ENCODE data around the gene PRORP.
"Not testable (repeated sequence)": the region's sequence is repeated elsewhere in the genome, so short reads cannot be mapped to it uniquely, and the experiment has no call there.

The PRORP gene

GRCh38 chr14:35121887-35122695 is at the start of gene PRORP, which contains the start of gene PPP2R3C:
TSS of gene PRORP (plus strand) at chr14:35122552. CDS start at chr14:35123246, 694 bp downstream.
TSS of gene PPP2R3C (minus strand) at chr14:35121990. CDS start at chr14:35121959, 31 bp downstream.
- peak; percentile 100 for DNase-seq

DNA sequence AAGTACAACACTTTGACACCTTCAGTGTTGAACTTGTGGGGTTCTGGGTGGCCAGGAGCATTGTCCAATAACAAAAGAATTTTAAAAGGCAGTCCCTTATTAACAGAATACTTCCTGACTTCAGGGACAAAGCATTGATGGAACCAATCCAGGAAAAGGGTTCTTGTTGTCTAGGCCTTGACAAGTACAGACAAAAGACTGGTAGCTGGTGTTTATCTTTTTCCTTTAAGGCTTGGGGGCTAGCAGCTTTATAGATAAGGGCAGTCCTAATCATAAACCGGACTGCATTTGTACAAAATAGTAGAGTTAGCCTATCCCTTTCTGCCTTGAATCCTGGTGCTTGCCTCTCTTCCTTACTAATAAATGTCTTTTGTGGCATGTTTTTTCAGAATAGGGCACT is 48.9 kb upstream of the PRORP start:
- DNase-seq, result no peak

DNA sequence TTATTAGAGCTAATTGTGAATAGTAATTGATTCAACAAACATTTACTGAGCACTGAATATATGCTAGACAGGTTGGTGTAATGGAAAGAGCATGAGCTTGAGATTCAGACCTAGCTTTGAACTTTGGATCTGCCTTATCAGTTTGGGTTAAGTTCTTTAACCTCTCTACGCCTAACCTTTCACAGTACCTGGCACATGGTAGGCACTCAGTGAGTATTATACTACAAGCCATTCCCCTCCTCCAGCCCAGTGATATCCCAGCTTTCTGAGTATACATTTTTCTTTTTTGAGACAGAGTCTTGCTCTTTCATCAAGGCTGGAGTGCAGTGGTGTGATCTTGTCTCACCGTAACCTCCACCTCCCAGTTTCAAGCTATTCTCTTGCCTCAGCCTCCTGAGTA is 44.3 kb upstream of the PRORP start:
- no peak for DNase-seq

- no peak for DNase-seq
These were observed 42.6 kb upstream of the PRORP start for GRCh38 chr14:35079742-35080141.

DNA sequence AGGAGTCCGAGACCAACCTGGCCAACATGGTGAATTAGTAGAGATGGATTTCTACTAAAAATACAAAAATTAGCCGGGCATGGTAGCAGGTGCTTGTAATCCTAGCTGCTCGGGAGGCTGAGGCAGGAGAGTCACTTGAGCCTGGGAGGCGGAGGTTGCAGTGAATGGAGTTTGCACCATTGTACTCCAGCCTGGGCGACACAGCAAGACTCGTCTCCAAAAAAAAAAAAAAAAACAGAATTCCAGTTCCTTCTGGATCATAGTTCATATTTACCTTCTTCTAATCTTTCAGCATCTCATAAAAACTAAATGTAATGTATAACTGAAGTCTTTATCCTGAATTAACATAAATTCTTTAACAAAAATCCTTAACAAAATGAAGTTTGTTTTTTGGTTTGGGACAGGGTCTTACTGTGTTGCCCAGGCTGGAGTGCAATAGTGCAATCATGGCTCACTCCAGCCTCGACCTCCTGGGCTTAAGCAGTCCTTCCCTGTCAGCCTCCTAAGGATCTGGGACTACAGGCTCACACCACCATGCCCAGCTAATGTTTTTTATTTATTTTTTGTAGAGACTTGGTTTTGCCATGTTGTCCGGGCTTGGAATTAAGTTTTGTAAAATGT is 38.7 kb upstream of the PRORP start:
- no peak for DNase-seq

DNA sequence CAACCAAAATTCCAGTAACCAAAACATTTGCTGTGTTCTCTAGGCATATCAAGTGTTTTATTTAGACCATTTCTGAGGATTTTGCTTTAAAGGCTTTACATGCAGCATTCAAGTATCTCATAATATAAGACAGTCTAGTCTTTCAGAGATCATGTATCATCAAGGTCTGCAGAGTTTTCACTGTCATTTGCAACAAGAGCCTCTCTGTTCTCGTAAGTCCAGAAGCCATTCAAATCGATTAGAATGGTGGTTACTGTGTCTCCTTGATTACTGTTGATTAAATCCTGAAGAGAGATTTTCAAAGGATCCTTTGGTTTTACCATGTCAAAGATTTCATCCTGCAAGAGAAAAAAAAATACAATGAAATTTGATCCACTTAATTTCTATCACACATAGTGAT is 36.9 kb upstream of the PRORP start:
- DNase-seq, result no peak

GRCh38 chr14:35088514-35088913 is 33.8 kb upstream of the PRORP start:
- no peak for DNase-seq

GRCh38 chr14:35094645-35095044 is 27.7 kb upstream of the PRORP start:
- DNase-seq, result not testable (repeated sequence)

DNA sequence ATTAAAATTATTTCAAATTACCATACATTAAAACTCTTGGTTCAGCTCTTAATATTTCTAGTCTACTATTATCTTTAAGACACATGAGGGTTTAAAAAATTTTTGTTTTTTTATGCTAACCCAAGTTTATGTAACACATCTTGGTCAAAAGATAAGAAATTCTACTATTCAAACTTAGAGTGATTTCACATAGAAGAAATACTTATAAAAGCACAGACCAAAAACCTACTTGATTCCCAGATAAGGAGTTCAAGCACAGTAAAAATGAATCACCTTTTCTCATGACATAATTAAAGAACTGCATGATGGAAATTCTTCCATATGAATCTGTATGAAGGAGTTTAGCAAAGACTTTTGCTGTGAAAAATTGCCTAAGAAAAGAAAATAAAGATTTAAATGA is 14.5 kb upstream of the PRORP start:
- DNase-seq, result no peak

DNA sequence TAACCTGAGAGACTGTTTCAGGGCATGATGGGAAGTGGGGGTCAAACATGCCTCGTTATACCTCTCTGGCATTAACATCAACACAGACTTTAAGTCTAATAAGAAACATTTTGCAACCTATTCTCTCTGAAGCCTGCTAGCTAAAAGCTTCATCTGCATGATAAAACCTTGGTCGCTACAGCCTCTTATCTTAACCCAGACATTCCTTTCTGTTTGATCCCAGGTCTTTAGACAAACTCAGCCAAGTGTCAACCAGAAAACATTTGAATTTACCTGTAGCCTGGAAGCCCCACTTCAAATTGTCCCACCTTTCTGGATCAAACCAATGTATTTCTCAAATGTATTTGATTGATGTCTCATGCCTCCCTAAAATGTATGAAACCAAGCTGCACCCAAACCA is 9.7 kb upstream of the PRORP start:
- no peak for DNase-seq

DNA sequence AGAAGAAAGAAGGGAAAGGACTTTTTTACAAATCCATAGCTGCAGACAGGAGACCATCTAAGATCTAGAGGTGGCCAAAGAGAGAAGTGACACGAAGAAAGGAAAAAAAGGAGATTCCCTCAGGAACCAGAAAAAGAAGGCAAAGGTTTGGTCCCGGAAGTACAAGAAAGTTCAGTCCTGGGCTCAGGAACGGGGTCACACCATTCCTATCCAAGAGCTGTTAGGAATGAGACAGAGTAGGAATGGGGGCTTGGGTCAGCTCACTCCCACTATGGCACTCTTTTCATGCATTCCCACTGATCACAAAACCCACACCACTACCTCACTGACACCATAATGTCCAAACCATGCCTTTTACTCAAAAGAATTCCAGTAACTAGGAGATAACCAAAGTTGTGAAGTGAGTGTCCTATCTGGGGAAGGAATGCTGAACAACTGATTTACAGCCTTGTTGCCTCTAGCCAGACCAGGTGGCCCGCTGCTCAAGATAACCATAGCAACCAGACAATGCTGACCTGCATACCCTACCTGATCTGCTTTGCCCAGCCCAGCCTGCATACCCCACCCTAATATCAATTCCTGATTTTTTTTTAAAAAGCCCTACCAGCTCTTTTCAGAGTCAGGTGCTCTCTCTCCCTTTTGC is 8.9 kb upstream of the PRORP start:
- no peak for DNase-seq

- no peak for DNase-seq
These were observed 8.3 kb upstream of the PRORP start for GRCh38 chr14:35114036-35114435.

GRCh38 chr14:35116242-35116641 is 6.1 kb upstream of the PRORP start:
- DNase-seq, result no peak

DNA sequence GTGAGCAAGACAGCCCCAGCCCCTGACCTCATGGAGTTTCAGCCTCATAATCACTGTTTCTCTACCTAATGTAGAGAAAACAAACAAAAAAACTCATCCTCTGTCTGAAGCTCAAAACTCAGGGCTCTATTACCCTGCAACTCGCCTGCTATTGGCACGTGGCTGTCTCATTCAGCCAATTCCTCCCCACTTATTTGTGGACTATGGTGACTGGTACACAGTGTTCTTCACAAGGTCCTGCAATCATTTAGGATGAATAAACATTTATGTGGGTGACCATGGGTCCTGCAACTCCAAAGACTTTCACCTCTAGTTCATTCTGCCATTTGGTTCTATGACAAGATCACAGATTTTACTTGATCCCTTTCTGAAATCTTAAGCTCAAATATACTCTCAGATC is 5.2 kb upstream of the PRORP start:
- DNase-seq, result no peak

GRCh38 chr14:35121026-35121886 is 1.1 kb upstream of the PRORP start:
- DNase-seq, result peak; percentile 96

- peak; percentile 87 for DNase-seq
These were observed 490 bp downstream of the PRORP start for GRCh38 chr14:35122696-35123387.

- no peak for DNase-seq
These were observed 994 bp downstream of the PRORP start for GRCh38 chr14:35123388-35123703.

DNA sequence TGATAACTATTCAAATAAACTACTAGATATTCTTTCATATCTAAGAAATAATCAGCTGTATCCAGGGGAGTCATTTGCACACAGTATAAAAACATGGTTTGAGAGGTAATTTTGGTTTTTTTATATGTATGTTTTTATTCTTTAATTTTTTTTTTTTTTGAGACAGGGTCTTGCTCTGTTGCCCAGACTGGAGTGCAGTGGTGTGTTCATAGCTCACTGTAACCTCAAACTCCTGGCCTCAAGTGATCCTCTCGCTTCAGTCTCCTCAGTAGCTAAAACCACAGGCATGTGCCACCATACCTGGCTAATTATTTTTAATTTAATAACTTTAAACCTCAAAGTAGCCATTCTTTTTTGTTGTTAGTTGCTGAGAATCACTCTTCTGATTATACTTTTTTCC is 1.8 kb downstream of the PRORP start:
- DNase-seq, result no peak

DNA sequence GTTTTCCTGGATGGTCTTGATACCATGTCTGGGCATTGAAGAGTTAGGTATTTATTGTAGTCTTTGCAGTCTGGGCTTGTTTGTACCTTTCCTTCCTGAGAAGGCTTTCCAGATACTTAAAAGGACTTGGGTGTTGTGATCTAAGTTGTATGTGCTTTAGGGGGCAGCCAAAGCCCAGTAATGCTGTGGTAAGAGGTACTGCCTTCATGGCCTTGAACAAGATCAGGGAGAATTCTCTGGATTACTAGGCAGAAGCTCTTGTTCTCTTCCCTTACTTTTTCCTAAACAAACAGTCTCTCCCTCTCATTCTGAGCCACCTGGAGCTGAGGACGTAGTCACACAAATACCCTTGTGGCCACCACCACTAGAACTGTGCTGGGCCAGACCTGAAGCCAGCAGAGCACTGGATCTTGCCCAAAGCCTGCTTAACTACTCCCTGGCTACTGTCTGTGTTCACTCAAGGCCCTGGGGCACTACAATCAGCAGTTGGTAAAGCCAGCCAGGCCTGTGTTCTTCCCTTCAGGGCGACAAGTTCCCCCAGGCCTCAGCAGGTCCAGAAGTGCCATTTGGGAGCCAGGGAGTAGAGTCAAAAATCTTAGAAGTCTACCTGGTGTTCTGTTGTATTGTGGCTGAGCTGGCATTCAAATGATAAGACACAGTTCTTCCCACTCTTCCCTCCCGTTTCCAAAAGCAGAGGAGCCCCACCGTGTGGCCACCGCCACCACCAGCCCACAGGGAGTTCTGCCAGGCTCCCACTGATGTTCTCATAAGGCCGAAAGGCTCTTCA is 11.4 kb downstream of the PRORP start:
- DNase-seq, result no peak

- DNase-seq, result no peak
These were observed 12.2 kb downstream of the PRORP start for GRCh38 chr14:35134329-35135123.

DNA sequence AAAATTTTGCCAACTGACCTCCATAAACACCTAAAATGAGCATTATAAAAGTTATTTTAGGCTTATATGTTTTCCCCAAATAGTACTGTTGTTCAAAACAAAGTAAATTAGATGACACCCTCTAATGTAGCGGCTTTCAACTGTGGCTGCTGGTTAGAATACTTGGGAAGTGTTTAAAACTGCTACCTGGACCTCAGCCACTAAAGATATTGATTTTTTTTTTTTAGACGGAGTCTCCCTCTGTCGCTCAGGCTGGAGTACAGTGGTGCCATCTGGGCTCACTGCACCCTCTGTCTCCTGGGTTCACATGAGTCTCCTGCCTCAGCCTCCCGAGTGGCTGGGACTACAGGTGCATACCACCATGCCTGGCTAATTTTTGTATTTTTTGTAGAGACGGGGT is 16.2 kb downstream of the PRORP start:
- no peak for DNase-seq

Data from DMS79 treated with DMSO at 0.1 percent for 48 hours (cell line).